ENCODE results near the gene TAX1BP1. TPM values are rescaled to one million over a fixed set of nuclear protein-coding genes. Genes with fewer than 3 reads are reported as not detected.
A peak's percentile ranks its signal among the peaks of the same experiment; 100 is the strongest.

Gene TAX1BP1
- total and polyA plus RNA-seq, 2 of the 13 experiments (the other 11 are each of a cell fraction or from before 2014, with no cell fraction given), result 95.2 to 98.9 TPM

DNA sequence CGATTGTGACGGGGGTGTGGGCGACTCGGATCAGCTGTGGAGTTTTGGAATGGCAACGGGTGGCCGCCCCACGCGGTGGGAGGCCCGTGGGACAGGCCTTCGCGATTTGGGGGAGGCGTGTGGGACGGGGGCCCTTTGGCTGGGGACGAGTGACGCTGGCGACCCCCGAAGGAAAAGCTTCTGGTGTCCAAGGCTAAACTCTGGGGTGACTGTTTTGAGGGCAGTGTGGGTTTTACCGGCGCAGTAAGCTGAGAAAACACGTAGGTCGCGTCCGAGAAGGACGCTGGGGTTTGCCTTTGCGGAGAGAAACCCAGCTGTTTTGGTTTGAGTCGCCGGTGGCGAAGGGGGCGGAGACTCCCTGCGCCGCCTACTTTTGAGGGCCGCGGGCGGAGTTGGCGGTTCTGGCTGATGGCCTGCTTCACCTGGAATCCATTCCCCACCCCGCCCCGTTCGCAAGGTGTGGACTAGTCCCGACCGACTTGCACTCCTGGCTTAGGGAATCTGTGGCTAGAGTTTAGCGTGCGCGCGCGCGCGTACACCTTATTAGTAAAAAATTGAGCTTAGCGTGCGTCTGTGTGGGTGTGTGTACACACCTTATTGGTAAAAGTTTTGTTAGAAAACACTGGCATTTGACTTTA, 606 bp downstream of the TAX1BP1 start (continued):
- TF ChIP-seq SRSF4 (IDR thresholded peaks at IDR 0.05; ENCODE audit: low read depth, low read length, poor library complexity, severe bottlenecking) (no peak), KLF12 (CRISPR knock-in tag; IDR thresholded peaks at IDR 0.05; ENCODE audit: borderline replicate concordance) (0 out of 2 replicates have a peak, but pooled peaks have one; percentile 33), ZNF772 (CRISPR knock-in tag; IDR thresholded peaks at IDR 0.05) (0 out of 2 replicates have a peak, but pooled peaks have one; percentile 23), SAP130 (CRISPR knock-in tag; IDR thresholded peaks at IDR 0.05; ENCODE audit: low read depth) (peak; percentile 88), ZNF678 (CRISPR knock-in tag; IDR thresholded peaks at IDR 0.05) (0 out of 2 replicates have a peak, but pooled peaks have one; percentile 12), NFYC (CRISPR knock-in tag; IDR thresholded peaks at IDR 0.05) (no peak), MAF1 (CRISPR knock-in tag; IDR thresholded peaks at IDR 0.05; ENCODE audit: borderline replicate concordance) (0 out of 2 replicates have a peak, but pooled peaks have one; percentile 83), KDM2A (CRISPR knock-in tag; IDR thresholded peaks at IDR 0.05; ENCODE audit: borderline replicate concordance, low read depth) (0 out of 2 replicates have a peak, but pooled peaks have one; percentile 28), MZF1 (CRISPR knock-in tag; IDR thresholded peaks at IDR 0.05; ENCODE audit: borderline replicate concordance) (no peak), SP4 (CRISPR knock-in tag; IDR thresholded peaks at IDR 0.05) (peak; percentile 70), DNMT1 (CRISPR knock-in tag; IDR thresholded peaks at IDR 0.05) (no peak), ZMYM3 (CRISPR knock-in tag; IDR thresholded peaks at IDR 0.05) (peak; percentile 52; the same call in 1 of the 2 replicates), ZSCAN30 (CRISPR knock-in tag; IDR thresholded peaks at IDR 0.05) (no peak), NONO (IDR thresholded peaks at IDR 0.05) (no peak), NONO (CRISPR knock-in tag; conservative IDR thresholded peaks at IDR 0.05) (peak; percentile 21; the same call in 1 of the 2 replicates), ZNF333 (CRISPR knock-in tag; IDR thresholded peaks at IDR 0.05; ENCODE audit: borderline replicate concordance) (0 out of 2 replicates have a peak, but pooled peaks have one; percentile 52), MED8 (CRISPR knock-in tag; IDR thresholded peaks at IDR 0.05; ENCODE audit: insufficient replicate concordance) (peak; percentile 65), HNRNPLL (IDR thresholded peaks at IDR 0.05; ENCODE audit: low read depth, low read length, poor library complexity, severe bottlenecking) (peak; percentile 95), IKZF4 (CRISPR knock-in tag; IDR thresholded peaks at IDR 0.05; ENCODE audit: borderline replicate concordance, low read depth, not compliant biosample characterization) (peak; percentile 52), FLYWCH1 (CRISPR knock-in tag; IDR thresholded peaks at IDR 0.05) (peak; percentile 11; the same call in 1 of the 2 replicates), FOXJ3 (CRISPR knock-in tag; IDR thresholded peaks at IDR 0.05; ENCODE audit: borderline replicate concordance) (0 out of 2 replicates have a peak, but pooled peaks have one; percentile 57)
- TF ChIP-seq, protein P1, sequence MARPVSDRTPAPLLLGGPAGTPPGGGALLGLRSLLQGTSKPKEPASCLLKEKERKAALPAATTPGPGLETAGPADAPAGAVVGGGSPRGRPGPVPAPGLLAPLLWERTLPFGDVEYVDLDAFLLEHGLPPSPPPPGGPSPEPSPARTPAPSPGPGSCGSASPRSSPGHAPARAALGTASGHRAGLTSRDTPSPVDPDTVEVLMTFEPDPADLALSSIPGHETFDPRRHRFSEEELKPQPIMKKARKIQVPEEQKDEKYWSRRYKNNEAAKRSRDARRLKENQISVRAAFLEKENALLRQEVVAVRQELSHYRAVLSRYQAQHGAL (CRISPR knock-in tag; IDR thresholded peaks at IDR 0.05; ENCODE audit: not compliant biosample characterization), result peak; percentile 44
- TF ChIP-seq, protein P2, sequence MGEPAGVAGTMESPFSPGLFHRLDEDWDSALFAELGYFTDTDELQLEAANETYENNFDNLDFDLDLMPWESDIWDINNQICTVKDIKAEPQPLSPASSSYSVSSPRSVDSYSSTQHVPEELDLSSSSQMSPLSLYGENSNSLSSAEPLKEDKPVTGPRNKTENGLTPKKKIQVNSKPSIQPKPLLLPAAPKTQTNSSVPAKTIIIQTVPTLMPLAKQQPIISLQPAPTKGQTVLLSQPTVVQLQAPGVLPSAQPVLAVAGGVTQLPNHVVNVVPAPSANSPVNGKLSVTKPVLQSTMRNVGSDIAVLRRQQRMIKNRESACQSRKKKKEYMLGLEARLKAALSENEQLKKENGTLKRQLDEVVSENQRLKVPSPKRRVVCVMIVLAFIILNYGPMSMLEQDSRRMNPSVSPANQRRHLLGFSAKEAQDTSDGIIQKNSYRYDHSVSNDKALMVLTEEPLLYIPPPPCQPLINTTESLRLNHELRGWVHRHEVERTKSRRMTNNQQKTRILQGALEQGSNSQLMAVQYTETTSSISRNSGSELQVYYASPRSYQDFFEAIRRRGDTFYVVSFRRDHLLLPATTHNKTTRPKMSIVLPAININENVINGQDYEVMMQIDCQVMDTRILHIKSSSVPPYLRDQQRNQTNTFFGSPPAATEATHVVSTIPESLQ (CRISPR knock-in tag; conservative IDR thresholded peaks at IDR 0.05), result no peak
- TF ChIP-seq, protein P3, sequence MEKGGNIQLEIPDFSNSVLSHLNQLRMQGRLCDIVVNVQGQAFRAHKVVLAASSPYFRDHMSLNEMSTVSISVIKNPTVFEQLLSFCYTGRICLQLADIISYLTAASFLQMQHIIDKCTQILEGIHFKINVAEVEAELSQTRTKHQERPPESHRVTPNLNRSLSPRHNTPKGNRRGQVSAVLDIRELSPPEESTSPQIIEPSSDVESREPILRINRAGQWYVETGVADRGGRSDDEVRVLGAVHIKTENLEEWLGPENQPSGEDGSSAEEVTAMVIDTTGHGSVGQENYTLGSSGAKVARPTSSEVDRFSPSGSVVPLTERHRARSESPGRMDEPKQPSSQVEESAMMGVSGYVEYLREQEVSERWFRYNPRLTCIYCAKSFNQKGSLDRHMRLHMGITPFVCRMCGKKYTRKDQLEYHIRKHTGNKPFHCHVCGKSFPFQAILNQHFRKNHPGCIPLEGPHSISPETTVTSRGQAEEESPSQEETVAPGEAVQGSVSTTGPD (CRISPR knock-in tag; IDR thresholded peaks at IDR 0.05), result peak; percentile 83
- TF ChIP-seq, protein P4, sequence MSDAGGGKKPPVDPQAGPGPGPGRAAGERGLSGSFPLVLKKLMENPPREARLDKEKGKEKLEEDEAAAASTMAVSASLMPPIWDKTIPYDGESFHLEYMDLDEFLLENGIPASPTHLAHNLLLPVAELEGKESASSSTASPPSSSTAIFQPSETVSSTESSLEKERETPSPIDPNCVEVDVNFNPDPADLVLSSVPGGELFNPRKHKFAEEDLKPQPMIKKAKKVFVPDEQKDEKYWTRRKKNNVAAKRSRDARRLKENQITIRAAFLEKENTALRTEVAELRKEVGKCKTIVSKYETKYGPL (CRISPR knock-in tag; IDR thresholded peaks at IDR 0.05), result peak; percentile 29; the same call in 1 of the 2 replicates
